GM12892 (cell line): ENCODE data around the gene GALNS.

Experiments
- POLR2A ChIP-seq: IDR thresholded peaks from 2 replicates; pipeline ENCODE4 v1.6.1; 2011; ENCODE audit warnings: low read depth, low read length, control low read depth
- POLR2AphosphoS5 ChIP-seq: IDR thresholded peaks from 2 replicates; pipeline ENCODE4 v1.6.1; 2011; ENCODE audit warnings: low read depth, low read length, control low read depth

- no peak for TF ChIP-seq POLR2AphosphoS5
- TF ChIP-seq POLR2A, result no peak
These were observed 9.0 kb upstream of the GALNS start for GRCh38 chr16:88865742-88866141.
